ENCODE results near the gene RRAGD.

Gene RRAGD

GRCh38 chr6:89443658-89444057, 31.6 kb upstream of the RRAGD start:
- DNase-seq (ENCODE audit: low read depth, low spot score): no peak
- TF ChIP-seq SUZ12 (IDR thresholded peaks at IDR 0.05; ENCODE audit: extremely low read depth, insufficient read depth, insufficient read length): no peak
- TF ChIP-seq ZNF274 (IDR thresholded peaks at IDR 0.05; ENCODE audit: low read depth, low read length): no peak
- no peak for TF ChIP-seq YY1 (IDR thresholded peaks at IDR 0.05; ENCODE audit: insufficient read depth, insufficient read length)
- Histone ChIP-seq H3K9ac (ENCODE audit: insufficient read length, low read depth) (no peak overlapping the region), H3K27me3 (ENCODE audit: insufficient read depth, insufficient read length) (peaks cover 12% of the 10 kb centered on the region), H3K4me3 (ENCODE audit: insufficient read length, low read depth) (no peak overlapping the region), H3K9me3 (ENCODE audit: insufficient read depth, low read length) (no peaks in the 10 kb centered on the region), H3K4me1 (ENCODE audit: insufficient read depth, insufficient read length) (no peaks in the 10 kb centered on the region), H3K36me3 (ENCODE audit: insufficient read depth, insufficient read length, low read length) (no peaks in the 10 kb centered on the region)

GRCh38 chr6:89440200-89440599, 28.1 kb upstream of the RRAGD start:
- H3K4me3 ChIP-seq (ENCODE audit: insufficient read length, low read depth): no peak overlapping the region
- no peak overlapping the region for H3K9ac ChIP-seq (ENCODE audit: insufficient read length, low read depth)
- DNase-seq (ENCODE audit: low read depth, low spot score): peak; percentile 28
- H3K36me3 ChIP-seq (ENCODE audit: insufficient read depth, insufficient read length, low read length): no peaks in the 10 kb centered on the region
- no peaks in the 10 kb centered on the region for H3K4me1 ChIP-seq (ENCODE audit: insufficient read depth, insufficient read length)
- TF ChIP-seq YY1 (IDR thresholded peaks at IDR 0.05; ENCODE audit: insufficient read depth, insufficient read length) (no peak), SUZ12 (IDR thresholded peaks at IDR 0.05; ENCODE audit: extremely low read depth, insufficient read depth, insufficient read length) (no peak), ZNF274 (IDR thresholded peaks at IDR 0.05; ENCODE audit: low read depth, low read length) (no peak)
- H3K9me3 ChIP-seq (ENCODE audit: insufficient read depth, low read length): no peaks in the 10 kb centered on the region
- peaks cover 26% of the 10 kb centered on the region for H3K27me3 ChIP-seq (ENCODE audit: insufficient read depth, insufficient read length)

- H3K27me3 ChIP-seq (ENCODE audit: insufficient read depth, insufficient read length): peaks cover 36% of the 10 kb centered on the region
- TF ChIP-seq YY1 (IDR thresholded peaks at IDR 0.05; ENCODE audit: insufficient read depth, insufficient read length) (no peak), ZNF274 (IDR thresholded peaks at IDR 0.05; ENCODE audit: low read depth, low read length) (no peak), SUZ12 (IDR thresholded peaks at IDR 0.05; ENCODE audit: extremely low read depth, insufficient read depth, insufficient read length) (no peak)
Measured at GRCh38 chr6:89439014-89439413, 26.9 kb upstream of the RRAGD start.

GRCh38 chr6:89438248-89438647, 26.2 kb upstream of the RRAGD start:
- TF ChIP-seq SUZ12 (IDR thresholded peaks at IDR 0.05; ENCODE audit: extremely low read depth, insufficient read depth, insufficient read length): no peak
- no peak for TF ChIP-seq YY1 (IDR thresholded peaks at IDR 0.05; ENCODE audit: insufficient read depth, insufficient read length)
- TF ChIP-seq ZNF274 (IDR thresholded peaks at IDR 0.05; ENCODE audit: low read depth, low read length): no peak
- no peak overlapping the region for H3K9ac ChIP-seq (ENCODE audit: insufficient read length, low read depth)
- peaks cover 44% of the 10 kb centered on the region for H3K27me3 ChIP-seq (ENCODE audit: insufficient read depth, insufficient read length)
- H3K36me3 ChIP-seq (ENCODE audit: insufficient read depth, insufficient read length, low read length): no peaks in the 10 kb centered on the region
- H3K9me3 ChIP-seq (ENCODE audit: insufficient read depth, low read length): no peaks in the 10 kb centered on the region
- H3K4me1 ChIP-seq (ENCODE audit: insufficient read depth, insufficient read length): no peaks in the 10 kb centered on the region
- no peak for DNase-seq (ENCODE audit: low read depth, low spot score)
- H3K4me3 ChIP-seq (ENCODE audit: insufficient read length, low read depth): no peak overlapping the region

More at GRCh38 chr6:89439014-89439413, 26.9 kb upstream of the RRAGD start:
- H3K36me3 ChIP-seq (ENCODE audit: insufficient read depth, insufficient read length, low read length): no peaks in the 10 kb centered on the region
- no peak overlapping the region for H3K9ac ChIP-seq (ENCODE audit: insufficient read length, low read depth)
- DNase-seq (ENCODE audit: low read depth, low spot score): no peak
- H3K9me3 ChIP-seq (ENCODE audit: insufficient read depth, low read length): no peaks in the 10 kb centered on the region
- no peak overlapping the region for H3K4me3 ChIP-seq (ENCODE audit: insufficient read length, low read depth)
- H3K4me1 ChIP-seq (ENCODE audit: insufficient read depth, insufficient read length): no peaks in the 10 kb centered on the region

GRCh38 chr6:89436226-89436625, 24.2 kb upstream of the RRAGD start:
- Histone ChIP-seq H3K4me3 (ENCODE audit: insufficient read length, low read depth) (no peak overlapping the region), H3K36me3 (ENCODE audit: insufficient read depth, insufficient read length, low read length) (no peaks in the 10 kb centered on the region), H3K4me1 (ENCODE audit: insufficient read depth, insufficient read length) (no peaks in the 10 kb centered on the region), H3K9ac (ENCODE audit: insufficient read length, low read depth) (no peak overlapping the region), H3K9me3 (ENCODE audit: insufficient read depth, low read length) (no peaks in the 10 kb centered on the region), H3K27me3 (ENCODE audit: insufficient read depth, insufficient read length) (peaks cover 40% of the 10 kb centered on the region)
- no peak for DNase-seq (ENCODE audit: low read depth, low spot score)
- TF ChIP-seq ZNF274 (IDR thresholded peaks at IDR 0.05; ENCODE audit: low read depth, low read length): no peak
- no peak for TF ChIP-seq YY1 (IDR thresholded peaks at IDR 0.05; ENCODE audit: insufficient read depth, insufficient read length)
- no peak for TF ChIP-seq SUZ12 (IDR thresholded peaks at IDR 0.05; ENCODE audit: extremely low read depth, insufficient read depth, insufficient read length)

GRCh38 chr6:89434954-89435353, 22.9 kb upstream of the RRAGD start:
- Histone ChIP-seq H3K9me3 (ENCODE audit: insufficient read depth, low read length) (no peaks in the 10 kb centered on the region), H3K27me3 (ENCODE audit: insufficient read depth, insufficient read length) (peaks cover 40% of the 10 kb centered on the region), H3K36me3 (ENCODE audit: insufficient read depth, insufficient read length, low read length) (no peaks in the 10 kb centered on the region), H3K4me1 (ENCODE audit: insufficient read depth, insufficient read length) (no peaks in the 10 kb centered on the region), H3K9ac (ENCODE audit: insufficient read length, low read depth) (no peak overlapping the region), H3K4me3 (ENCODE audit: insufficient read length, low read depth) (no peak overlapping the region)
- TF ChIP-seq YY1 (IDR thresholded peaks at IDR 0.05; ENCODE audit: insufficient read depth, insufficient read length) (no peak), SUZ12 (IDR thresholded peaks at IDR 0.05; ENCODE audit: extremely low read depth, insufficient read depth, insufficient read length) (no peak), ZNF274 (IDR thresholded peaks at IDR 0.05; ENCODE audit: low read depth, low read length) (no peak)
- DNase-seq (ENCODE audit: low read depth, low spot score): no peak

DNA sequence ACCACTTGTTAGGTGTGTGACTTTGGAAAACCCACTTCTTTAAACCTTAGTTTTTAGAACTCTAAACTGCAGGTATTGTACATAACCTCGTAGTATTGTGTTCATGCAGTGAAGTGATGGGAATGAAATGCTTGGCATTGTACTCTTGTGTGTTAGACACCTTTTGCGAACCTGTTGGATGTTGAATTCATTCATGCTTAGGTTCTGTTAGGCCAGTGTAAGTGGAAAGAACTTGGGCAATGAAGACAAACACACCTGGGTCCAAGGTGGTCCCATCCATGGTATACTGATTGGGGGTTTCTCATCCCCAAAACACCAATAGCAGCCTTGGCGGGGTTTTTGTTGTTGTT, 22.1 kb upstream of the RRAGD start:
- no peaks in the 10 kb centered on the region for H3K36me3 ChIP-seq (ENCODE audit: insufficient read depth, insufficient read length, low read length)
- peaks cover 40% of the 10 kb centered on the region for H3K27me3 ChIP-seq (ENCODE audit: insufficient read depth, insufficient read length)
- no peaks in the 10 kb centered on the region for H3K4me1 ChIP-seq (ENCODE audit: insufficient read depth, insufficient read length)
- no peak for TF ChIP-seq ZNF274 (IDR thresholded peaks at IDR 0.05; ENCODE audit: low read depth, low read length)
- no peak for TF ChIP-seq YY1 (IDR thresholded peaks at IDR 0.05; ENCODE audit: insufficient read depth, insufficient read length)
- TF ChIP-seq SUZ12 (IDR thresholded peaks at IDR 0.05; ENCODE audit: extremely low read depth, insufficient read depth, insufficient read length): no peak
- no peak for DNase-seq (ENCODE audit: low read depth, low spot score)
- no peaks in the 10 kb centered on the region for H3K9me3 ChIP-seq (ENCODE audit: insufficient read depth, low read length)
- peak overlapping the region; percentile 55 for H3K4me3 ChIP-seq (ENCODE audit: insufficient read length, low read depth)
- H3K9ac ChIP-seq (ENCODE audit: insufficient read length, low read depth): no peak overlapping the region

All from NT2/D1 (cell line).